HG03095 (cell line): Measurements from ENCODE around the gene PCDHGA7.
"Not testable (repeated sequence)": the region's sequence is repeated elsewhere in the genome, so short reads cannot be mapped to it uniquely, and the experiment has no call there.

Experiments used
- ATAC-seq: cut with Tn5 transposase; IDR thresholded peaks from one replicate; pipeline ENCODE4 v1.9.1; 2021; ENCODE audit warnings: moderate library complexity; ENCODE audit not compliant: unreplicated experiment

The PCDHGA7 gene

GRCh38 chr5:141397756-141398551 lies 15.4 kb downstream of the PCDHGA7 start, which contains the start of gene PCDHGB5:
Gene PCDHGB5 (plus strand): TSS chr5:141397947. CDS start chr5:141398128, 181 bp downstream.
- ATAC-seq: peak; percentile 91

- no peak for ATAC-seq
Measured at GRCh38 chr5:141398608-141399007, 16.1 kb downstream of the PCDHGA7 start.

- no peak for ATAC-seq
Measured at GRCh38 chr5:141399555-141400258, 17.2 kb downstream of the PCDHGA7 start.

- no peak for ATAC-seq
Measured at GRCh38 chr5:141402553-141403243, 20.2 kb downstream of the PCDHGA7 start, which contains the start of gene PCDHGA9. Gene PCDHGA9 (plus strand): TSS chr5:141402778. CDS start chr5:141402953, 175 bp downstream.

GRCh38 chr5:141403387-141403786 lies 20.8 kb downstream of the PCDHGA7 start:
- ATAC-seq: no peak

- ATAC-seq: peak; percentile 68
Measured at GRCh38 chr5:141407790-141408505, 25.4 kb downstream of the PCDHGA7 start, which contains the start of gene PCDHGB6. Gene PCDHGB6 (plus strand): TSS chr5:141408021. CDS start chr5:141408203, 182 bp downstream.

GRCh38 chr5:141409598-141410306 lies 27.2 kb downstream of the PCDHGA7 start:
- no peak for ATAC-seq

GRCh38 chr5:141411575-141411974 lies 29.0 kb downstream of the PCDHGA7 start:
- ATAC-seq: no peak

GRCh38 chr5:141412854-141413539 lies 30.5 kb downstream of the PCDHGA7 start, which contains the start of gene PCDHGA10:
Gene PCDHGA10 (plus strand): TSS chr5:141412987. CDS start chr5:141413176, 189 bp downstream.
- peak; percentile 63 for ATAC-seq

- ATAC-seq: no peak
Measured at GRCh38 chr5:141413540-141414069, 31.1 kb downstream of the PCDHGA7 start.

- not testable (repeated sequence) for ATAC-seq
Measured at GRCh38 chr5:141414548-141415274, 32.2 kb downstream of the PCDHGA7 start.

- not testable (repeated sequence) for ATAC-seq
Measured at GRCh38 chr5:141415275-141415618, 32.7 kb downstream of the PCDHGA7 start.

GRCh38 chr5:141417494-141418172 lies 35.1 kb downstream of the PCDHGA7 start, which contains the start of gene PCDHGB7:
Gene PCDHGB7 (plus strand): TSS chr5:141417677. CDS start chr5:141417860, 183 bp downstream.
- ATAC-seq: peak; percentile 71

- ATAC-seq: no peak
Measured at GRCh38 chr5:141419074-141419880, 36.7 kb downstream of the PCDHGA7 start.

GRCh38 chr5:141420855-141421488 lies 38.4 kb downstream of the PCDHGA7 start, which contains the start of gene PCDHGA11:
Gene PCDHGA11 (plus strand): TSS chr5:141421051. CDS start chr5:141421228, 177 bp downstream.
- ATAC-seq: no peak

- ATAC-seq: no peak
Measured at GRCh38 chr5:141421489-141421855, 38.9 kb downstream of the PCDHGA7 start.
